HG02884 (cell line): Measurements from ENCODE around the gene AGL.
"Not testable (repeated sequence)": the region's sequence is repeated elsewhere in the genome, so short reads cannot be mapped to it uniquely, and the experiment has no call there.

Experiments used
- ATAC-seq: cut with Tn5 transposase; IDR thresholded peaks from one replicate; pipeline ENCODE4 v1.9.1; 2021; ENCODE audit warnings: mild to moderate bottlenecking, moderate library complexity; ENCODE audit not compliant: unreplicated experiment

Gene AGL

DNA sequence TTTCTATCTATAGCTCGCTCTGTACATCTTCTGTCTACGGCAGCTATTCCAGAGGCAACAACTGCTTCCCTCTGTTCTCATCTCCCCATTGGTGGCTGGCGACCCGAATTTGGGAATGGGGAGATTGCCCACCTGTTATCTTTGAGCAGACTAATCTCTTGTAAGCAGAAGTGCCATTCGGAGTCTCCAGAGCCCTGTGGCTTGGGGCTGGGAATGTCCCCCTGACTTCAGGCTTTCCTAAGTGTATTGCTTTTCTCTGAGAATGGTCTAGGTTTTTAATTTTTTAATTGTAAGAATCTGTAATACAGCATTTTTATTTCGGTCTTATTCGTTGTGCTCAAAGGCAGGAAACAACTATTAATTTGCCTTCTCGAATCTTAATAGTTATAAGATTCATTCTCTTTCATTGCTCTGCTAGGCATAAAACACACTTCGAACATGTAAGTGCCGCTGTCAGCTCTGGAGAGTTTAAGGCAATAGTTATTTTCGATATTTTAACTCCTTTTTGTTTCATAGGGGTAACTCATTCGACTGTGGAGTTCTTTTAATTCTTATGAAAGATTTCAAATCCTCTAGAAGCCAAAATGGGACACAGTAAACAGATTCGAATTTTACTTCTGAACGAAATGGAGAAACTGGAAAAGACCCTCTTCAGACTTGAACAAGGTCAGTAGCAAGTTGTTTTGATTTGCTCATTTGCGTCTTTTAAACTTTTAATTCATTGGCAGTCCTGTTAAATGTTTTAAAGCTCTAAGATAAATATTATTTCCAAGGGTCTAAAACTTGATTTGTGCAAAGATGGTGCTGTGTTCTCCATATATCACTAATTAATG, 514 bp downstream of the AGL start:
- peak; percentile 10 for ATAC-seq

DNA sequence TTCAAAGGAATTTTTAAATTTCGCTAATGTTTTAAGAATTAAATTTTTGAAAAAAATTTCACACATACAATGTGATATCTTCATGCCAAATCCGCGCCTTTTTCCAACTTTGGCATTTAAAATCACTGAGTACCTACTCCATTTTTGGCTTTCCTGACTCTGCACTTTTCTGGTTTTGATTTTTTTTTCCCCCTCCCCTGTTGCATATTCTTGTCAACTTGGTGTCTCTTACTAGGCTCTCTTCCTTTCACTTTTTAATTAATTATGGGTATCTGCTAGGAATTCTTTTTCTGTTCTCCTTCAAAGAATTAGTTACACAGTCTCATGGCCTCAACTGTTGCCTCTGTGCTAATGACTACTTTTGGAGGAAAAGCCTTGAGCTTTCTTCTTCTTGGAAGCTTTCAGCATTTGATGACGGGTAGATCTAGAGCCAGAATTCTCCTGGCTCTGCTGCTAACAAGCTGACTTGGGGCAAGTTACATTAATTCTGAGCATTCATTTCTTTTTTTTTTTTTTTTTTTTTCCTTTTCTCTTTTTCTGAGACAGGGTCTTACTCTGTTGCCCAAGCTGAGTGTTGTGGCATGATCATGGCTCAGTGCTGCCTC, 1.8 kb downstream of the AGL start:
- no peak for ATAC-seq

GRCh38 chr1:99852648-99853047, 2.5 kb downstream of the AGL start:
- no peak for ATAC-seq

GRCh38 chr1:99855914-99856450, 5.8 kb downstream of the AGL start:
- no peak for ATAC-seq

GRCh38 chr1:99857041-99857440, 6.9 kb downstream of the AGL start:
- ATAC-seq, result not testable (repeated sequence)

DNA sequence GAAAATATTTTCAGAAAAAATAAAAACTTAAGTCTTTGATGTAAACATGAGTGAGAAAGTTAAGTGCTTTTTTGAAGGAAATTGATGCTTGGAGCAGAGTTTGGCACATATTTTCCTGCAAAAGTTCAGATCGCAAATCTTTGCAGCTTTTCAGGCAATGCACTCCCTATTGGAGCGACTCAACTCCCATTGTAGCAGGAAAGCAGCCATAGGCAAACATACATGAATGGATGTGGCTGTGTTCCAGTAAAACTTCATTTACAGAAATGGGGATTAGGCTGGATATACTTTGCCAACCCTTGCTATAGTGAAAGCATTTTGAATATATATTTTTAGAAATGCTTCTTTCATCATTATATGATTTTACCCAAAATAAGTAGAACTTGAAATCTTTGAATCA, 8.1 kb downstream of the AGL start:
- no peak for ATAC-seq

- ATAC-seq, result no peak
Observed at GRCh38 chr1:99858881-99859280, 8.7 kb downstream of the AGL start.

DNA sequence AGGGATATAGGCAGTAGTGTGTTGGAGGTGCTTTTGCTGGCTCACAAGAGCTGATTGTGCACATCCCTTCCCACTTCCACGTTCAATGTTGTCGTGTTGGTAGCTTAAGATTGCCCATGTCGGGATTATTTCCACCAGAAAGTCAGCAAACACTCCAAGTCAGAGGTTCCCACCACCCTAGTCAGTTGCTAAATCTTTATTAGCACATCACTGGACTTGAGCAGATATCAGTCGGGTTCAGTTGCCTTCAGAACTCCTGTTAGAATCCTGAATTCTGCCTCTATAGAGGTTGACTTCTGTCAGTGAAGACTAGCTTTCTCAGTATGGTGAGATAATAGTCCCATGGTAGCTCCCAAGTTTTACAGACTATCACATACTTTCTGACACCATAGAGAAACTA, 10.5 kb downstream of the AGL start:
- no peak for ATAC-seq

- no peak for ATAC-seq
Observed at GRCh38 chr1:99867682-99868081, 17.5 kb downstream of the AGL start.

GRCh38 chr1:99869304-99869703, 19.1 kb downstream of the AGL start:
- no peak for ATAC-seq

DNA sequence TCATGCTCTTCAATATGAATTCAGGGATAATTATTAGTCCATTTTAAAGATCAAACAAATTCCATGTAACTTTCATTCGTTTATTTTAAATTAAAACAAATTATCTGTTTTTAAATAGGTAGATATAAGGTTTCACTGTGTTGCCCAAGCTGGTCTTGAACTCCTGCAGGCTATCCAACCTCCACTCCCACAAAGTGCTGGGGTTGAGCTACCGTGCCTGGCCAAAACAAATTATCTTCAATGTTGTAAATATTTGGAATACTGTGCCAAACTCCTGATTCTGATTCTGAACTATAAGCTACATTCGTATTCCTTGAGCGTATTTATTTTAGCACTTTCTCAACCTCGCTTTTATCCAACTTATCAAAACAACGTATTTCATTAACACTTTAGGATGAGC, 19.6 kb downstream of the AGL start:
- ATAC-seq, result no peak

DNA sequence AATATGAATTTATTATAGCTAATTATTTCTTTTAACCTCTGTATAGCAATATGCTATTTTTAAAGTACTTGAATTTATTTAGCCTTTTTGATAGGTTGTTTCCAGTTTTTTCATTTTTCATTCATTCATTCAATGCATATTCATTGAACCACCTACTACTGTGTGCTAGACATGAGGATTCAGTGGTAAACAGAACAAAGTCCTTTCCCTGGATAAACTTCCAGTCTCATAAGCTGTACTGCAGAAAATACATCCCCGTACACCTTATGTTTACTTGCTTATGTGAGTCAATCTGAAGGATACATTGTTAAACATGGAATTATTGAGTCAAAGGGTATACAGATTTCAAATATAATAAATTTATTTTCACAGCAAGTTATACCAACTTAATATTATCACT, 21.9 kb downstream of the AGL start:
- ATAC-seq, result no peak

- no peak for ATAC-seq
Observed at GRCh38 chr1:99877568-99877967, 27.4 kb downstream of the AGL start.

DNA sequence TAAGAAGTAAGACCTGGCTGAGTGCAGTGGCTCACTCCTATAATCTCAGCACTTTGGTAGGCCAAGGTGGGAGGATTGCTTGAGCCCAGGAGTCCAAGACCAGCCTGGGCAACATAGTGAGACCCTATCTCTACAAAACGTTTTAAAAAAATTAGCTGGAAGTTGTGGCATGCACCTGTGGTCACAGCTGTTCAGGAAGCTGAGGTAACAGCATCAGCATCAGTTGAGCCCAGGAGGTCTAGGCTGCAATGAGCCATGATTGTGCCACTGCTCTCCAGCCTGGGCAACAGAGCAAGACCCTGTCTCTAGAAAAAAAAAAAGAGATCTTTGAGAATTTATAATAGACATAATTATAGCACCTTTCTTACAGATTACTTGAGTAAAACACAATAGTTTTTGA, 36.0 kb downstream of the AGL start:
- ATAC-seq, result no peak

- no peak for ATAC-seq
Observed at GRCh38 chr1:99886841-99887240, 36.7 kb downstream of the AGL start.

DNA sequence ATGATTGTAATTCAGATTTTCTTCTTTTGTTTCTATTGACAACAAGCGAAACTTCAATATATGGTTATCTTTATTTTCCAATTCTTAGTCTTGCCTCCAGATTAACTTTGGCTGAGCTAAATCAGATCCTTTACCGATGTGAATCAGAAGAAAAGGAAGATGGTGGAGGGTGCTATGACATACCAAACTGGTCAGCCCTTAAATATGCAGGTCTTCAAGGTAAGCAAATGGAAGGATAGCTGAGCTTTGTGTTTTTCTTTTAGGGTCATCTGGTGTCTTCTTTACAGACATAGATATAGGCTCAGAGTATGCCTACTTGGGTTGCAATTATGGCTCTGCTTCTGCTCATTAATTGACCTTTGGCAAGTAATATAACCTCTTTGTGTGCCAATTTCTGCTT, 37.7 kb downstream of the AGL start:
- no peak for ATAC-seq

DNA sequence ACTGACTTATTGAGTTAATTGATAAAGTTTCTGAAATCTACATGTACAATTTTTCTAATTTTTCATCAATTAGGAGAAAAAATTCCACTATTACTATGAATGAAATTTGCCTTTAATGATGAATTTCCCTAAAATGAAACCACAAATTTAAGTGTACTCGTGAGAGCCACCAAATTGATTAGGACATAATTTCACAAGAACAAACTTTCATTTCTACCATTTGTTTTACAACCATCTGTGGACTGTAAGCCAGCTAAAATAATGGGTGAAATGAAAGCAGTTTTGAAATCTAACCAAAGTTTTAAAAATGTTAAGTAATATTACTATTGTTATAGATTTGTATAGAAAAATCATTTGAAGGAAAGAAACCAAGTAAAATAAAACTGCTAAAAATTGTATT, 41.8 kb downstream of the AGL start:
- ATAC-seq, result no peak

DNA sequence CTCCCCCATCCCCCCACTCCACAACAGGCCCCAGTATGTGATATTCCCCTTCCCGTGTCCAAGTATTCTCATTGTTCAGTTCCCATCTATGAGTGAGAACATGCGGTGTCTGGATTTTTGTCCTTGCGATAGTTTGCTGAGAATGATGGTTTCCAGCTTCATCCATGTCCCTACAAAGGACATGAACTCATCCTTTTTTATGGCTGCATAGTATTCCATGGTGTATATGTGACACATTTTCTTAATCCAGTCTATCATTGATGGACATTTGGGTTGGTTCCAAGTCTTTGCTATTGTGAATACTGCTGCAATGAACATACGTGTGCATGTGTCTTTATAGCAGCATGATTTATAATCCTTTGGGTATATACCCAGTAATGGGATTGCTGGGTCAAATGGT, 53.1 kb downstream of the AGL start:
- ATAC-seq, result not testable (repeated sequence)

GRCh38 chr1:99906535-99906934, 56.4 kb downstream of the AGL start:
- no peak for ATAC-seq

DNA sequence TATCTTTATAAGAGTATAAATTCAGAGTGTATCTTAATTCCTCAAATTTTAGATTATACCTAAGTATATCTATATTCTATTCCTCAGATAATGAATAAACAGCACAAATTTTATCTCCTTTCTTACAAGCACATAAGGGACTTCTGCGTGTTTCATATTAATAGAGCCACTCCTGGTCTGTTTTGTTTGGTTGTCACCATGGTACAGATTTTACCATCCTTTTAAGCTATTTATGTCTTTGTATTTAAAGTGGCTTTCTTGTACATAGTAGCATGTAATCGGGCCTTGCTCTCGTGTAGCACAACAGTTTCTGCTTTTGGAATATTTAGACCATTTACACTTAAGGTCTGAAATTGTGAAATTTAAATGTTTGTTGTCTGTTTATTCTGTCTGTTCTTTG, 67.1 kb downstream of the AGL start:
- no peak for ATAC-seq

DNA sequence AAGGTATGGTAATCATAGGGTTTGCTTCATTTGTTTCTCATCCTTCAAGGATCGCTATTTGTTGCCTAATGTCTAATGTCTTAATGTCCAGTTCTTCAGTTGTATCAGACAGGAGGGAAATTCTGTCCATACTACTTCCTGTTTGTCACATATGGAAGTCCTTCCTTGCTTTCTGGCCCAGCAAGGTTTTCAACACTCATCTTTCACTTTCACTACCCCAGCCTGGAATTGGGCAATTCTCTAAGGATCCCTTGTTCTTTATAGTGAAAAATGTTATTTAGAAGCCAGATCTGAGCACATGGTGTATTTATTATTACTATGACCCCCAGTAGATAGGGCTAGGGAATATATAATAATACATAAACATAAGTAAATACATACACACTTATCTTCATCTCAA, 69.1 kb downstream of the AGL start:
- ATAC-seq, result no peak

- no peak for ATAC-seq
Observed at GRCh38 chr1:99934801-99935200, 84.6 kb downstream of the AGL start.
